ENCODE results near the gene DGAT2L6. TPM values are rescaled to one million over a fixed set of nuclear protein-coding genes. Genes with fewer than 3 reads are reported as not detected.

The DGAT2L6 gene
- total and polyA plus RNA-seq, 2 experiments from 2014 or later: not detected

- no peaks in the 10 kb centered on the region for H3K4me1 ChIP-seq (ENCODE audit: insufficient read depth)
- no peak overlapping the region for H3K27ac ChIP-seq
- WGBS (ENCODE audit: low lambda C conversion rate, missing lambda C conversion rate): 69% methylated on average over 4 of the region's 4 CpGs
- H3K36me3 ChIP-seq (replicated peaks; ENCODE audit: insufficient read depth, low read depth): no peaks in the 10 kb centered on the region
- no peak overlapping the region for H3K4me3 ChIP-seq
- TF ChIP-seq EZH2phosphoT487 (IDR thresholded peaks at IDR 0.05; ENCODE audit: low read depth, severe bottlenecking, unreplicated experiment): no peak
- TF ChIP-seq, protein P1, sequence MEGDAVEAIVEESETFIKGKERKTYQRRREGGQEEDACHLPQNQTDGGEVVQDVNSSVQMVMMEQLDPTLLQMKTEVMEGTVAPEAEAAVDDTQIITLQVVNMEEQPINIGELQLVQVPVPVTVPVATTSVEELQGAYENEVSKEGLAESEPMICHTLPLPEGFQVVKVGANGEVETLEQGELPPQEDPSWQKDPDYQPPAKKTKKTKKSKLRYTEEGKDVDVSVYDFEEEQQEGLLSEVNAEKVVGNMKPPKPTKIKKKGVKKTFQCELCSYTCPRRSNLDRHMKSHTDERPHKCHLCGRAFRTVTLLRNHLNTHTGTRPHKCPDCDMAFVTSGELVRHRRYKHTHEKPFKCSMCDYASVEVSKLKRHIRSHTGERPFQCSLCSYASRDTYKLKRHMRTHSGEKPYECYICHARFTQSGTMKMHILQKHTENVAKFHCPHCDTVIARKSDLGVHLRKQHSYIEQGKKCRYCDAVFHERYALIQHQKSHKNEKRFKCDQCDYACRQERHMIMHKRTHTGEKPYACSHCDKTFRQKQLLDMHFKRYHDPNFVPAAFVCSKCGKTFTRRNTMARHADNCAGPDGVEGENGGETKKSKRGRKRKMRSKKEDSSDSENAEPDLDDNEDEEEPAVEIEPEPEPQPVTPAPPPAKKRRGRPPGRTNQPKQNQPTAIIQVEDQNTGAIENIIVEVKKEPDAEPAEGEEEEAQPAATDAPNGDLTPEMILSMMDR (IDR thresholded peaks at IDR 0.05; ENCODE audit: poor library complexity): no peak
- no peak for TF ChIP-seq EZH2 (IDR thresholded peaks at IDR 0.05; ENCODE audit: borderline replicate concordance)
- H2AFZ ChIP-seq: no peak overlapping the region
- no peaks in the 10 kb centered on the region for H4K20me1 ChIP-seq (ENCODE audit: insufficient read depth, poor library complexity, severe bottlenecking)
- H3K9me3 ChIP-seq (ENCODE audit: low read depth): no peaks in the 10 kb centered on the region
- no peaks in the 10 kb centered on the region for H3K9me2 ChIP-seq (replicated peaks; ENCODE audit: insufficient read depth)
- no peak overlapping the region for H3K4me2 ChIP-seq
- DNase-seq (ENCODE audit: low spot score): no peak
- no peaks in the 10 kb centered on the region for H3K79me2 ChIP-seq
- H3K27me3 ChIP-seq: no peaks in the 10 kb centered on the region
These were observed 54.4 kb downstream of the DGAT2L6 start for GRCh38 chrX:70231666-70232065.

GRCh38 chrX:70234355-70234754, 57.1 kb downstream of the DGAT2L6 start, which contains the start of gene AWAT1:
AWAT1 (plus strand) TSS chrX:70234655; CDS start chrX:70234696, 41 bp downstream.
- WGBS (ENCODE audit: low lambda C conversion rate, missing lambda C conversion rate): 58% methylated on average over 3 of the region's 3 CpGs

GRCh38 chrX:70240751-70241150, 63.5 kb downstream of the DGAT2L6 start:
- Histone ChIP-seq H4K20me1 (ENCODE audit: insufficient read depth, poor library complexity, severe bottlenecking) (no peaks in the 10 kb centered on the region), H2AFZ (no peak overlapping the region), H3K27me3 (no peaks in the 10 kb centered on the region), H3K79me2 (no peaks in the 10 kb centered on the region), H3K36me3 (replicated peaks; ENCODE audit: insufficient read depth, low read depth) (no peaks in the 10 kb centered on the region), H3K9me2 (replicated peaks; ENCODE audit: insufficient read depth) (no peaks in the 10 kb centered on the region), H3K27ac (no peak overlapping the region), H3K9me3 (ENCODE audit: low read depth) (no peaks in the 10 kb centered on the region), H3K4me3 (no peak overlapping the region), H3K4me1 (ENCODE audit: insufficient read depth) (no peaks in the 10 kb centered on the region), H3K4me2 (no peak overlapping the region)
- TF ChIP-seq EZH2 (IDR thresholded peaks at IDR 0.05; ENCODE audit: borderline replicate concordance) (no peak), EZH2phosphoT487 (IDR thresholded peaks at IDR 0.05; ENCODE audit: low read depth, severe bottlenecking, unreplicated experiment) (no peak)
- TF ChIP-seq, protein P1 (IDR thresholded peaks at IDR 0.05; ENCODE audit: poor library complexity): no peak
- no peak for DNase-seq (ENCODE audit: low spot score)
- 92% methylated on average over 1 of the region's 1 CpG for WGBS (ENCODE audit: low lambda C conversion rate, missing lambda C conversion rate)

More at GRCh38 chrX:70234355-70234754, 57.1 kb downstream of the DGAT2L6 start, which contains the start of gene AWAT1:
- H3K9me3 ChIP-seq (ENCODE audit: low read depth): no peaks in the 10 kb centered on the region
- no peak for DNase-seq (ENCODE audit: low spot score)
- H2AFZ ChIP-seq: no peak within 1 kb of the TSS
- no peaks in the 10 kb centered on the region for H4K20me1 ChIP-seq (ENCODE audit: insufficient read depth, poor library complexity, severe bottlenecking)
- TF ChIP-seq, protein P1 (IDR thresholded peaks at IDR 0.05; ENCODE audit: poor library complexity): no peak
- no peak for TF ChIP-seq EZH2 (IDR thresholded peaks at IDR 0.05; ENCODE audit: borderline replicate concordance)
- TF ChIP-seq EZH2phosphoT487 (IDR thresholded peaks at IDR 0.05; ENCODE audit: low read depth, severe bottlenecking, unreplicated experiment): no peak
- H3K4me1 ChIP-seq (ENCODE audit: insufficient read depth): no peaks in the 10 kb centered on the region
- no peak within 1 kb of the TSS for H3K4me2 ChIP-seq
- no peaks in the 10 kb centered on the region for H3K9me2 ChIP-seq (replicated peaks; ENCODE audit: insufficient read depth)
- no peaks in the 10 kb centered on the region for H3K36me3 ChIP-seq (replicated peaks; ENCODE audit: insufficient read depth, low read depth)
- H3K27me3 ChIP-seq: no peaks in the 10 kb centered on the region
- H3K79me2 ChIP-seq: no peaks in the 10 kb centered on the region
- H3K27ac ChIP-seq: no peak within 1 kb of the TSS
- no peak within 1 kb of the TSS for H3K4me3 ChIP-seq
